Epithelial cell of esophagus (primary cell): Measurements from ENCODE around the gene EMC1.

ENCODE experiments used
- DNase-seq: peaks from one replicate; pipeline ENCODE4 v3.0.0; 2010; ENCODE audit warnings: low read depth
- H3K4me3 ChIP-seq: 2 replicates; pipeline ENCODE4 v1.5.1; 2011; ENCODE audit warnings: mild to moderate bottlenecking, low read length, control low read depth
- TF ChIP-seq, protein P1 (sequence below): IDR thresholded peaks from 2 replicates; pipeline ENCODE4 v1.5.1; 2011; ENCODE audit warnings: low read depth, mild to moderate bottlenecking, low read length, control low read depth, inconsistent platforms; ENCODE audit not compliant: insufficient read depth; ENCODE audit errors: missing control alignments

The EMC1 gene

DNA sequence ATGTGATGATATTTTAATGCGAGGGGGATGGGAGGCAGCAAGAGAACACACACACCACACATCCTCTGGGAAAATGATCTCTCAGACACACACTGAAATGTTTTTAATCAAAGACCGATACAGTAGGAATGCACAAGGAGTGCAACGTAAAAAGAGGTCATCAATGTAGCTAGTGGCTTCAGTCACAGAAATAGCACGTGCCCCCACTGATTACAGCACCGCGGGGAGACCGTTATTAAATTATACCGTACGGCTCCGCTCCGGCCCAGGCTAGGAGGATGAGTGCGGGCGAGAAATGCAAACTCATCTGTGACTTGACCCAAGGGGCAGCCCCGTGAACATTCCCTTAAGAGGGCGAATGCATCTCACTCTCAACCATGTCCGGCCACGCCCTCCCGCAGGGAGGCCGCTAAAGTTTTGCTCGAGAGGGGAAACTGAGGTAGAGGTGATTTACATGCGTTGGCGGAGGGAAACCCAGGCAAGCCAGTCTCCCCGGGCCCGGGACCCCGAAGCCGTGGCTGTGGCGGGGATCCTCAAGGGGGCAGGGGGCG is 41.8 kb downstream of the EMC1 start:
- TF ChIP-seq, protein P1, sequence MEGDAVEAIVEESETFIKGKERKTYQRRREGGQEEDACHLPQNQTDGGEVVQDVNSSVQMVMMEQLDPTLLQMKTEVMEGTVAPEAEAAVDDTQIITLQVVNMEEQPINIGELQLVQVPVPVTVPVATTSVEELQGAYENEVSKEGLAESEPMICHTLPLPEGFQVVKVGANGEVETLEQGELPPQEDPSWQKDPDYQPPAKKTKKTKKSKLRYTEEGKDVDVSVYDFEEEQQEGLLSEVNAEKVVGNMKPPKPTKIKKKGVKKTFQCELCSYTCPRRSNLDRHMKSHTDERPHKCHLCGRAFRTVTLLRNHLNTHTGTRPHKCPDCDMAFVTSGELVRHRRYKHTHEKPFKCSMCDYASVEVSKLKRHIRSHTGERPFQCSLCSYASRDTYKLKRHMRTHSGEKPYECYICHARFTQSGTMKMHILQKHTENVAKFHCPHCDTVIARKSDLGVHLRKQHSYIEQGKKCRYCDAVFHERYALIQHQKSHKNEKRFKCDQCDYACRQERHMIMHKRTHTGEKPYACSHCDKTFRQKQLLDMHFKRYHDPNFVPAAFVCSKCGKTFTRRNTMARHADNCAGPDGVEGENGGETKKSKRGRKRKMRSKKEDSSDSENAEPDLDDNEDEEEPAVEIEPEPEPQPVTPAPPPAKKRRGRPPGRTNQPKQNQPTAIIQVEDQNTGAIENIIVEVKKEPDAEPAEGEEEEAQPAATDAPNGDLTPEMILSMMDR, result no peak
- DNase-seq, result peak; percentile 39
- H3K4me3 ChIP-seq, result peak overlapping the region; percentile 82

DNA sequence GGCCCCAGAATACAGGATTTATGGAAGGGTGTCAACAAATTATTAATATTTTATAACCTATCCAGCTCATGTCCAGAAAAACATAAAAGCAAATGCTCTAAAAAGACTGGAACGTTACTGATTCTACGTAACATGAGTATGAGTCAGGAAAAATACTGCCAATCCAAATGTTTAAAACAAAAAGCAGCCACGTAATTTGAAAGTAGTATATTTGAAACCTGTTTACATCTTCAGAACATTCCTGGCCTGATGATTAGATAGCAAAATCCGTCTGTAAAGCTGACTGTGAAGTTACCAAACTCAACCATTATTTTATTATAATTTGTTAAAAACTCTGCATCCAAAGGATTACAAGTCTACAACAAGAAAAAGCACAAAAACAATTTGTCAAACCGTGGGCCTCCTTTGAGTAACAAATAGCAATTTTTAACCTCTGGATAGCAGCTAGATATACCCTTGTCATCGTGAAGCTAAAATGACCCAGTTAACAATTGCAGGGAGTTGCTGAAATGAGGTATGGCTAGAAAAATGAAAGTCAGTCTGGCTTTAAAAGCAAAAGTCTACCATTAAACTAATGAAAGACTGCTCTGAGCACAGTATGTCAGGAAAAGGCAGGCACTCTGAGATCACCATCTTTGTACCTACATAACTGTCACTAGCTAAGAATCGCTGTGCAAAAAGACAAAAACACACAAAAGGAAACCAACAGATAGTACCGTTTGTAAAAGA is 42.5 kb downstream of the EMC1 start:
- H3K4me3 ChIP-seq, result peak overlapping the region; percentile 82
- TF ChIP-seq, protein P1, result no peak
- DNase-seq, result peak; percentile 36

DNA sequence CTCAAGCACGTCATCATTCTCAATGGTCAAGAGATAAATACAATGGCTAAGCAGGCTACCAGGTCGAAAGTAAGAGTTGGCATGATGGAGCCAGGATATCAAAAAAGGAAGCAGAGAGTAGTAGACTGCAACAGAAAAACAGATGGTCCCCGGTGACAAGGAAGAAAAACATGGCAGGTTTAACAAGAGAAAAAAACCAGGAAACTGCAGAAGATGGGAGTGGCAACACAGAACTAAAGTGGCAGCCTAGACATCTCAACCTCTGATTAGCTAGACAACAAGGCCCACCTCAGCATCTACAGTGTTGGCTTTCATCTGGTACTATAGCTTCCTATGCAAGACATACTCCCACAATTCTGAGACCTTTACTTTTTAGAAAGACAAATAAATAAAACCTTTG is 44.4 kb downstream of the EMC1 start:
- no peak for DNase-seq
- TF ChIP-seq, protein P1, result no peak
- no peak overlapping the region for H3K4me3 ChIP-seq

DNA sequence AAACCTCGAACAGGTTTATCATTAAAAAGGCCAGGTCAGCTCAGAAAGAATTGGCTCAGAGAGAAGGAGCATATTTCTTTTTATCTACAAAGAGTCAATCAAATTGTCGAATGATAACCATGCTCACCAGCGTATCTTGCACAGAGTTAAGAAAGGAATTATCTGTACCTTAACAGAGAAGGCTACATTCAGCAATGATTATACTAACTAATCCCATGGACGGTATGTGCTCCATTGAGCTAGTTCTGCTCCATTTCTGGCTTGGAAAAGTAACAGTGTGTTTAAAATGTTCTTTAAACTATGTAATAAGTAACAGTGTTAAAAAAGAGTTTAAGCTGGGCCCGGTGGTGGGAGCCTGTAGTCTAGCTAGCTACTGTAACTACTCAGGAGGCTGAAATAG is 45.5 kb downstream of the EMC1 start:
- no peak for DNase-seq
- H3K4me3 ChIP-seq, result no peak overlapping the region
- TF ChIP-seq, protein P1, result no peak

DNA sequence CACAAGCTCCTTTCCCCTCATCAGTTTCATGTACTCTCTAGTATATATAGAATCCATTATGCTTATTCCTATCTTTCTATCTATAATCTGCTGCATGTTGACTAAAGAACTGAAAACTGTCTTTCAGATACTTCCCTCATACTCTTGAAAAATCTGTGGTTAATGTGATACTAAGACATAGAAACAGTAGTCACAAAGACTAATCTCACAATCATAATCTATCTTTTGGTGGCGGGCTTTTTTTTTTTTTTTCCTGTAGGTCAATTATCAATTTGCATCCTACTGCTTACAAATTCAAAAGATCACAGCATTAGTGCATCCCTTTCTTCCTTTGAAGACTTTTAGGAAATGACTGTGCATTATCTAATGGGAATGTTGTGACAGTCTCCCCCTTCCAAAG is 45.9 kb downstream of the EMC1 start:
- DNase-seq, result no peak
- H3K4me3 ChIP-seq, result no peak overlapping the region
- TF ChIP-seq, protein P1, result no peak

DNA sequence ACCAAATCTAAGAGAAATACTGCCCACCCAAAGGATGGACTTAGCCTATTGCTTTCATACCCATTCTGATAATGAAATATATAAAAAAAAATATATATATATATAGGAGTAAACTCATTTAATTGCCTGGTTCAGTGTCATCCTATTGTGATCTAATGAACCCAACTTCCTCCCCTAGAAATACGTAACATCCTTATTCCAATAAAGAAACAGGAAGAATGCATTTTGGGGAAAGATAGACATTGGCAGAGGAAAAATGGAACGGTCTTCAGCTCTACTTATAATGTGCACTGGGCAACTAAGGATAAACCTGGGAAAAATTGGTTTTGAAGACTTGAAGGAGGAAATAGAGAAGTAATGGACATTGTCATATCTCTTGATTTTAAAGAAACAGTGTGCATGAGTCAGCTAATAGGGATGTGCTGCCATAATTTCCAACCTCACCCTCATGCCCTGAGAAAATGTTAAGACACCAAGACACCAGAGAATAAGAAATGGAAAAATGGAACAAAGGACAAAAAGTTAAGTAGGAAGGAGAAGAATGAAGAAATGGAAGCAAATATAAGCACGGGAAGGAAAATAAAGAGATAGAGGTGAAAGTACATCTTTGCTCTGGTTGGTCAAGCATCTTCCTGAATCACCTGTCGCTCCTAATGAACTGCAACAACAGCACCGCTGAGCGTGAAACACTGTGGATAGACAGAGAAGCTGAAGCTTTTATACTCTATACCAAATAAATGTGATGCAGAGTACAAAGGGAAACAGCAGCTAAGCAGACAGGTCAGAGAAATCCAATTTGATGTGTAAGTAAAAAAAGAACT is 46.7 kb downstream of the EMC1 start:
- H3K4me3 ChIP-seq, result no peak overlapping the region
- peak; percentile 16 for DNase-seq
- TF ChIP-seq, protein P1, result no peak
